HG02798 (cell line): ENCODE data around the gene CYP26B1.

Experiments
- ATAC-seq: cut with Tn5 transposase; IDR thresholded peaks from one replicate; pipeline ENCODE4 v1.9.1; 2021; ENCODE audit warnings: mild to moderate bottlenecking; ENCODE audit not compliant: unreplicated experiment, poor library complexity

Gene CYP26B1

GRCh38 chr2:72147303-72147971 lies at the start of gene CYP26B1:
Gene CYP26B1 (minus strand): TSS chr2:72147862. CDS start chr2:72147834, 28 bp downstream.
- ATAC-seq, result no peak

- ATAC-seq, result no peak
Measured at GRCh38 chr2:72193723-72194122, 46.1 kb upstream of the CYP26B1 start.

- no peak for ATAC-seq
Measured at GRCh38 chr2:72191441-72191840, 43.8 kb upstream of the CYP26B1 start.

- no peak for ATAC-seq
Measured at GRCh38 chr2:72185206-72185605, 37.5 kb upstream of the CYP26B1 start.

GRCh38 chr2:72183466-72183865 lies 35.8 kb upstream of the CYP26B1 start:
- ATAC-seq, result no peak

GRCh38 chr2:72183016-72183415 lies 35.4 kb upstream of the CYP26B1 start:
- no peak for ATAC-seq

GRCh38 chr2:72182547-72182946 lies 34.9 kb upstream of the CYP26B1 start:
- ATAC-seq, result no peak

- no peak for ATAC-seq
Measured at GRCh38 chr2:72181616-72182015, 34.0 kb upstream of the CYP26B1 start.

GRCh38 chr2:72180351-72180750 lies 32.7 kb upstream of the CYP26B1 start:
- ATAC-seq, result no peak

- ATAC-seq, result no peak
Measured at GRCh38 chr2:72178551-72178950, 30.9 kb upstream of the CYP26B1 start.

- ATAC-seq, result no peak
Measured at GRCh38 chr2:72176281-72176680, 28.6 kb upstream of the CYP26B1 start.

- ATAC-seq, result no peak
Measured at GRCh38 chr2:72175636-72176035, 28.0 kb upstream of the CYP26B1 start.

GRCh38 chr2:72173640-72174321 lies 26.1 kb upstream of the CYP26B1 start:
- ATAC-seq, result no peak

GRCh38 chr2:72172478-72172877 lies 24.8 kb upstream of the CYP26B1 start:
- no peak for ATAC-seq

GRCh38 chr2:72166279-72166678 lies 18.6 kb upstream of the CYP26B1 start:
- ATAC-seq, result no peak

GRCh38 chr2:72165792-72166191 lies 18.1 kb upstream of the CYP26B1 start:
- no peak for ATAC-seq

GRCh38 chr2:72162574-72162973 lies 14.9 kb upstream of the CYP26B1 start:
- no peak for ATAC-seq

- ATAC-seq, result no peak
Measured at GRCh38 chr2:72159211-72159993, 11.7 kb upstream of the CYP26B1 start.

GRCh38 chr2:72157871-72158771 lies 10.5 kb upstream of the CYP26B1 start:
- ATAC-seq, result no peak

- no peak for ATAC-seq
Measured at GRCh38 chr2:72156872-72157271, 9.2 kb upstream of the CYP26B1 start.
